SU-DHL-6 (cell line): ENCODE data around the gene LHPP.

Experiments used
- H2AFZ ChIP-seq: fragments of 200-600 bp; sonication (generic); 2 replicates; pipeline ENCODE4 v1.6.1; 2014; ENCODE audit warnings: low read depth, mild to moderate bottlenecking, moderate library complexity, mixed read lengths, antibody characterized with exemption, low read length; ENCODE audit not compliant: severe bottlenecking
- H3F3A ChIP-seq: fragments of 200-600 bp; shearing (Covaris generic); 2 replicates; pipeline ENCODE4 v1.6.0; 2016; ENCODE audit warnings: antibody characterized with exemption, mild to moderate bottlenecking; ENCODE audit not compliant: insufficient read depth
- H3K27ac ChIP-seq: fragments of 200-600 bp; sonication (generic); 2 replicates; pipeline ENCODE4 v1.5.1; 2016; ENCODE audit warnings: low read depth, mild to moderate bottlenecking, low read length, moderate library complexity, mixed read lengths
- H3K27me3 ChIP-seq: fragments of 200-600 bp; sonication (generic), shearing (Covaris generic); 2 replicates; pipeline ENCODE4 v1.6.0; 2014; ENCODE audit warnings: mild to moderate bottlenecking, low read length
- H3K36me3 ChIP-seq: fragments of 200-600 bp; sonication (generic); 2 replicates; pipeline ENCODE4 v1.6.1; 2014; ENCODE audit warnings: mild to moderate bottlenecking, low read length, mixed read lengths
- H3K4me2 ChIP-seq: fragments of 300-600, 200-600 bp; shearing (Covaris generic), sonication (generic); 2 replicates; pipeline ENCODE4 v1.6.0; 2014; ENCODE audit warnings: low read length, low read depth, mild to moderate bottlenecking; ENCODE audit not compliant: poor library complexity, severe bottlenecking
- H3K4me3 ChIP-seq: fragments of 200-600 bp; sonication (generic); 2 replicates; pipeline ENCODE4 v1.5.1; 2014; ENCODE audit warnings: antibody characterized with exemption, low read length, mild to moderate bottlenecking, mixed read lengths; ENCODE audit not compliant: insufficient read depth, poor library complexity, severe bottlenecking
- H3K79me2 ChIP-seq: fragments of 200-600 bp; sonication (generic); 2 replicates; pipeline ENCODE4 v1.6.1; 2014; ENCODE audit warnings: mild to moderate bottlenecking, low read length, moderate library complexity; ENCODE audit not compliant: insufficient read depth
- H3K9ac ChIP-seq: fragments of 200-600 bp; sonication (generic); 2 replicates; pipeline ENCODE4 v1.7.0; 2014; ENCODE audit warnings: mild to moderate bottlenecking, low read length
- H3K9me2 ChIP-seq: fragments of 200-600 bp; sonication (generic); replicated peaks from 2 replicates; pipeline ENCODE4 v1.6.1; 2014; ENCODE audit warnings: low read length; ENCODE audit not compliant: insufficient read depth
- H3K9me3 ChIP-seq: fragments of 200-600 bp; sonication (generic); 2 replicates; pipeline ENCODE4 v1.6.1; 2014; ENCODE audit warnings: low read length, mixed read lengths; ENCODE audit not compliant: insufficient read depth
- H4K20me1 ChIP-seq: fragments of 200-600 bp; sonication (generic); 2 replicates; pipeline ENCODE4 v1.6.1; 2014; ENCODE audit warnings: low read depth, mild to moderate bottlenecking, antibody characterized with exemption, low read length, moderate library complexity, mixed read lengths
- EZH2phosphoT487 ChIP-seq: fragments of 200-600 bp; sonication (generic), shearing (Covaris generic); conservative IDR thresholded peaks from 2 replicates; pipeline ENCODE4 v1.6.1; 2018; ENCODE audit warnings: mild to moderate bottlenecking, antibody characterized with exemption, low read length, moderate library complexity, mixed read lengths
- TF ChIP-seq, protein P1 (sequence below): fragments of 200-600 bp; sonication (generic); IDR thresholded peaks from one replicate; pipeline ENCODE4 v1.5.1; 2017; ENCODE audit warnings: antibody characterized with exemption, mild to moderate bottlenecking, low read length, moderate library complexity; ENCODE audit not compliant: insufficient read depth, poor library complexity, severe bottlenecking

LHPP gene

DNA sequence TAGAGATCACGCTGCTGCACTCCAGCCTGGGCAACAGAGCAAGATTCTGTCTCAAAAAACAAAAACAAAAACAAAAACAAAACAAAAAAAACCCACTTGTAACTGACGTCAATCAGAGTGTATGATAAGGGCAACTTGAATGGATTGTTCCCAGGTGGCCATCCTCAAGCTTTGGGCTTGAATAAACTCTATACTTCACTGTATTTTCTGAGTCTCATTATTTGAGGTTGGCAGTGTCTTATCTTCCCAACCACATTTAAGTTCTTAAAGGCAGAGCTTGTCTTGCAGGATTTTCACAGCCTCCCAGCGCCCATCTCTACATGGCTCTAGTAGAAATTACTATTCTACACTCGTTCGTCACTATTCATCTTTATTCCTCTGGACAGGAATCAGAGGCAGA lies 37.8 kb upstream of the LHPP start:
- no peaks in the 10 kb centered on the region for H3K36me3 ChIP-seq
- no peak overlapping the region for H2AFZ ChIP-seq
- no peak overlapping the region for H3K4me3 ChIP-seq
- no peak overlapping the region for H3K4me2 ChIP-seq
- H4K20me1 ChIP-seq, result no peaks in the 10 kb centered on the region
- no peaks in the 10 kb centered on the region for H3K9me3 ChIP-seq
- H3K9ac ChIP-seq, result no peak overlapping the region
- H3K27ac ChIP-seq, result no peak overlapping the region
- H3K27me3 ChIP-seq, result no peaks in the 10 kb centered on the region
- no peaks in the 10 kb centered on the region for H3F3A ChIP-seq
- no peaks in the 10 kb centered on the region for H3K79me2 ChIP-seq
- no peaks in the 10 kb centered on the region for H3K9me2 ChIP-seq
- TF ChIP-seq, protein P1, sequence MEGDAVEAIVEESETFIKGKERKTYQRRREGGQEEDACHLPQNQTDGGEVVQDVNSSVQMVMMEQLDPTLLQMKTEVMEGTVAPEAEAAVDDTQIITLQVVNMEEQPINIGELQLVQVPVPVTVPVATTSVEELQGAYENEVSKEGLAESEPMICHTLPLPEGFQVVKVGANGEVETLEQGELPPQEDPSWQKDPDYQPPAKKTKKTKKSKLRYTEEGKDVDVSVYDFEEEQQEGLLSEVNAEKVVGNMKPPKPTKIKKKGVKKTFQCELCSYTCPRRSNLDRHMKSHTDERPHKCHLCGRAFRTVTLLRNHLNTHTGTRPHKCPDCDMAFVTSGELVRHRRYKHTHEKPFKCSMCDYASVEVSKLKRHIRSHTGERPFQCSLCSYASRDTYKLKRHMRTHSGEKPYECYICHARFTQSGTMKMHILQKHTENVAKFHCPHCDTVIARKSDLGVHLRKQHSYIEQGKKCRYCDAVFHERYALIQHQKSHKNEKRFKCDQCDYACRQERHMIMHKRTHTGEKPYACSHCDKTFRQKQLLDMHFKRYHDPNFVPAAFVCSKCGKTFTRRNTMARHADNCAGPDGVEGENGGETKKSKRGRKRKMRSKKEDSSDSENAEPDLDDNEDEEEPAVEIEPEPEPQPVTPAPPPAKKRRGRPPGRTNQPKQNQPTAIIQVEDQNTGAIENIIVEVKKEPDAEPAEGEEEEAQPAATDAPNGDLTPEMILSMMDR, result no peak
- no peak for TF ChIP-seq EZH2phosphoT487

DNA sequence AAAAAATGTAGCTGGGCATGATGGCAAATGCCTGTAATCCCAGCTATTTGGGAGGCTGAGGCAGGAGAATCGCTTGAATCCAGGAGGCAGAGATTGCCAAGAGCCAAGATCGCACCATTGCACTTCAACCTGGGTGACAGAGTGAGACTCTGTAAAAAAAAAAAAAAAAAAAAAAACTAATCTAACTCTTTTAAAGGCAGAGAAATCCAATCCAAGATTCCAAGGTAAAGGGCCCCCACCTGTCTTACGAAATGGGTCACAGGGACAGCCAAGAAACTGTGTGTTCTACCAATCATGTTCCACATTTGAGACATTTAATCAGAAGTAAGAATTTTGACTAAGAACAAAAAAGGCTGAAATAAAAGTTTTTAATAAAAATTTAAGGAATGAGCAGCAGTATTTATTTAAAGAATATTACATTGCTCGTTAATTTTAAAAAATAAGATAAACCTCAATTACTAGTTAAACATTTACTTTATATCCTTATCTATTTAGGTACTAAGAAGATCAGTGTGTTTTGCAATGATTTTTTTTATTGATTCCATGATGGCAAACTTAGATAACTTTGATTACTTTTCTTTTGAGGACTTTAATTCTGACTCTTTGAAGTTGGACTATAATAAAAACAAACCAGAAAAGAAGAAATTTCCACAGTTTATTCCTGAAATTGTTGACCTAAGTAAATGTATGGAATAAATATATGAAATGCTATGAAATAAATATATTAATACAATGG lies 36.2 kb upstream of the LHPP start:
- Histone ChIP-seq H3K9me3 (no peaks in the 10 kb centered on the region), H3K27me3 (no peaks in the 10 kb centered on the region), H3K4me3 (no peak overlapping the region), H3K27ac (no peak overlapping the region), H2AFZ (no peak overlapping the region), H3K9ac (no peak overlapping the region), H3K4me2 (no peak overlapping the region), H3K79me2 (no peaks in the 10 kb centered on the region), H3F3A (no peaks in the 10 kb centered on the region), H3K9me2 (no peaks in the 10 kb centered on the region), H4K20me1 (no peaks in the 10 kb centered on the region), H3K36me3 (no peaks in the 10 kb centered on the region)
- TF ChIP-seq, protein P1, result no peak
- no peak for TF ChIP-seq EZH2phosphoT487

DNA sequence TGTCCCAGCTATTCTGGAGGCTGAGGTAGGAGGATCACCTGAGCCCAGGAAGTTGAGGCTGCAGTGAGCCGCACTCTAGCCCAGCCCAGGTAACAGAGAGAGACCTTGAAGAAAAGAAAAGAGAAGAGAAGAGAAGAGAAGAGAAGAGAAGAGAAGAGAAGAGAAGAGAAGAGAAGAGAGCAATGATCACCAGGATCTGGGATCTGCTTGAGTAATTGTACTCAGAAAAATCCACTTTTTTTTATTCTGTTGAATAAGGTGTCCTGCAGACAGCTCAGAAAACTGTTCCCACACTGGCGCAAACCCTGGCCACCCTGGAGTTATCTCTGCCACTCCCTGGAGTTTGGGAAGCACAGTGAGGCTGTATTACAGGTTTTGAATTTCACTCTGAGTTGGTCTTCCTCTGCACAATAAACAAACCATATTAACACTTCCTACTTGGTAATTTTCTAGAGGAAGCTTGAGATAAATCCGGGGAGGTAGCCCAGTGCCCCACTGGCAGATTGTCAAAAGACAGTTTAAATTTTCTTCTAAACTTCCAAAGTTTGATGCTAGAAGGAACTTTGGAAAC lies 33.3 kb upstream of the LHPP start:
- no peak overlapping the region for H2AFZ ChIP-seq
- no peaks in the 10 kb centered on the region for H3F3A ChIP-seq
- H3K9me2 ChIP-seq, result no peaks in the 10 kb centered on the region
- no peak overlapping the region for H3K9ac ChIP-seq
- no peaks in the 10 kb centered on the region for H3K36me3 ChIP-seq
- no peaks in the 10 kb centered on the region for H3K9me3 ChIP-seq
- no peak overlapping the region for H3K4me3 ChIP-seq
- H4K20me1 ChIP-seq, result no peaks in the 10 kb centered on the region
- H3K27me3 ChIP-seq, result no peaks in the 10 kb centered on the region
- H3K27ac ChIP-seq, result no peak overlapping the region
- H3K4me2 ChIP-seq, result no peak overlapping the region
- no peaks in the 10 kb centered on the region for H3K79me2 ChIP-seq
- TF ChIP-seq, protein P1, result no peak
- TF ChIP-seq EZH2phosphoT487, result no peak
